ENCODE results near the gene TSNAXIP1.

Gene TSNAXIP1

GRCh38 chr16:67874372-67874771, 67.7 kb downstream of the TSNAXIP1 start:
- Histone ChIP-seq H3K27me3 (ENCODE audit: control insufficient read depth, insufficient read depth, low read length) (no peaks in the 10 kb centered on the region), H3K9me3 (ENCODE audit: control insufficient read depth, insufficient read depth, low read depth, low read length) (no peaks in the 10 kb centered on the region), H3K36me3 (ENCODE audit: control insufficient read depth, insufficient read depth, low read length) (peaks cover 66% of the 10 kb centered on the region), H3K9ac (ENCODE audit: low read length) (no peak overlapping the region), H3K4me1 (ENCODE audit: control insufficient read depth, insufficient read depth, low read length) (peaks cover 13% of the 10 kb centered on the region; the same call in 1 of the 2 replicates), H3K27ac (ENCODE audit: low read depth, low read length) (no peak overlapping the region), H3K4me3 (ENCODE audit: low read depth, low read length) (peak overlapping the region; percentile 97; the same call in 1 of the 2 replicates)

GRCh38 chr16:67877064-67877463, 70.4 kb downstream of the TSNAXIP1 start:
- Histone ChIP-seq H3K4me3 (ENCODE audit: low read depth, low read length) (no peak overlapping the region), H3K36me3 (ENCODE audit: control insufficient read depth, insufficient read depth, low read length) (peaks cover 69% of the 10 kb centered on the region), H3K9me3 (ENCODE audit: control insufficient read depth, insufficient read depth, low read depth, low read length) (no peaks in the 10 kb centered on the region), H3K27me3 (ENCODE audit: control insufficient read depth, insufficient read depth, low read length) (no peaks in the 10 kb centered on the region), H3K4me1 (ENCODE audit: control insufficient read depth, insufficient read depth, low read length) (peaks cover 13% of the 10 kb centered on the region; the same call in 1 of the 2 replicates), H3K27ac (ENCODE audit: low read depth, low read length) (no peak overlapping the region), H3K9ac (ENCODE audit: low read length) (no peak overlapping the region)

All from HUES6 (cell line).